B cell (primary cell): ENCODE results near the gene KCNAB3. TPM values are rescaled to one million over a fixed set of nuclear protein-coding genes. Genes with fewer than 3 reads are reported as not detected.

Experiments used
- ATAC-seq: fragments of 200-7000 bp; cut with Tn5 transposase; one replicate; pipeline ENCODE4 v1.10.0; 2021; ENCODE audit warnings: low read depth, mild to moderate bottlenecking, moderate number of reproducible peaks, moderate library complexity
- CTCF ChIA-PET: fragments of 350-600 bp; sonication (Branson Sonifier 250); formaldehyde crosslinking; loops from one replicate; lab custom pipeline; 2021; ENCODE audit warnings: antibody characterized with exemption, inconsistent platforms; lab: Charles Lee
- POLR2A ChIA-PET: fragments of 350-600 bp; sonication (Branson Sonifier 250); formaldehyde crosslinking; loops from one replicate; lab custom pipeline; 2021; ENCODE audit warnings: antibody characterized with exemption; lab: Charles Lee
- DNase-seq: peaks from one replicate; pipeline ENCODE4 v3.0.0; 2013
- H2AFZ ChIP-seq: 2 replicates; pipeline ENCODE4 v1.6.1; 2012; ENCODE audit warnings: mild to moderate bottlenecking, low read depth, low read length; ENCODE audit not compliant: insufficient read depth, poor library complexity, severe bottlenecking
- H3K27ac ChIP-seq, 2 donors: 1 replicate in 1 of 2; 2 replicates in 1 of 2; pipeline ENCODE4 v1.5.1; 2012 to 2013; ENCODE audit warnings: low read length in 2 of 2, mild to moderate bottlenecking in 2 of 2, moderate library complexity in 1 of 2
- H3K27me3 ChIP-seq, 4 experiments: fragments of 200-600 bp in 1 of 4; sonication (generic) in 1 of 4; replicated peaks in 1 of 4; 1 replicate in 2 of 4; 2 replicates in 2 of 4; pipeline versions ENCODE4 v1.6.1 to v1.7.0; 2013 to 2016; ENCODE audit warnings: low read length in 3 of 4, mild to moderate bottlenecking in 2 of 4, mixed read lengths in 1 of 4, moderate library complexity in 1 of 4; ENCODE audit not compliant: insufficient read depth in 4 of 4, control insufficient read depth in 3 of 4; ENCODE audit errors: control extremely low read depth in 1 of 4
- H3K36me3 ChIP-seq, 2 experiments: replicated peaks in 1 of 2; 1 replicate in 1 of 2; 2 replicates in 1 of 2; pipeline versions ENCODE4 v1.6.1 to v1.7.1; 2013; ENCODE audit warnings: low read length in 1 of 2; ENCODE audit not compliant: insufficient read depth in 2 of 2, control insufficient read depth in 1 of 2; ENCODE audit errors: control extremely low read depth in 1 of 2, extremely low read depth in 1 of 2
- H3K4me1 ChIP-seq, 2 donors: fragments of 200-600 bp in 1 of 2; sonication (generic) in 1 of 2; 1 replicate in 1 of 2; 2 replicates in 1 of 2; pipeline versions ENCODE4 v1.5.1 to v1.6.1; 2013 to 2017; ENCODE audit warnings: low read length in 2 of 2; ENCODE audit not compliant: control insufficient read depth in 2 of 2, insufficient read depth in 2 of 2
- H3K4me2 ChIP-seq: replicated peaks from 2 replicates; pipeline ENCODE3; 2012; ENCODE audit warnings: mild to moderate bottlenecking, low read depth, low read length; ENCODE audit not compliant: poor library complexity, severe bottlenecking
- H3K4me3 ChIP-seq, 5 experiments: fragments of 200-600 bp in 1 of 5; sonication (generic) in 1 of 5; 1 replicate in 3 of 5; 2 replicates in 2 of 5; pipeline versions ENCODE4 v1.5.1 to v1.7.0; 2011 to 2016; ENCODE audit warnings: low read length in 4 of 5, mild to moderate bottlenecking in 4 of 5, low read depth in 2 of 5, control low read depth in 1 of 5, moderate library complexity in 1 of 5; ENCODE audit not compliant: insufficient read depth in 1 of 5; ENCODE audit errors: control extremely low read depth in 1 of 5, extremely low read depth in 1 of 5
- H3K79me2 ChIP-seq: fragments of 200-600 bp; sonication (generic); one replicate; pipeline ENCODE4 v1.6.0; 2016; ENCODE audit warnings: low read length; ENCODE audit not compliant: control insufficient read depth, insufficient read depth
- H3K9ac ChIP-seq: fragments of 200-600 bp; sonication (generic); 2 replicates; pipeline ENCODE4 v1.6.1; 2017; ENCODE audit warnings: mild to moderate bottlenecking, low read length, moderate library complexity
- H3K9me3 ChIP-seq, 3 donors: one replicate each; pipeline versions ENCODE4 v1.6.1 to v1.7.1; 2013; ENCODE audit warnings: low read length in 2 of 3; ENCODE audit not compliant: control insufficient read depth in 2 of 3, insufficient read depth in 1 of 3; ENCODE audit errors: control extremely low read depth in 1 of 3
- H4K20me1 ChIP-seq: 2 replicates; pipeline ENCODE4 v1.6.0; 2012; ENCODE audit warnings: mild to moderate bottlenecking, low read length; ENCODE audit not compliant: insufficient read depth, control insufficient read depth, poor library complexity, severe bottlenecking
- H3K27ac Mint-ChIP-seq: one replicate; pipeline ENCODE4 v1.8.0; 2021; ENCODE audit warnings: mixed read lengths
- H3K27me3 Mint-ChIP-seq: one replicate; pipeline ENCODE4 v1.8.0; 2021; ENCODE audit warnings: mixed read lengths
- H3K4me1 Mint-ChIP-seq: one replicate; pipeline ENCODE4 v1.8.0; 2021; ENCODE audit warnings: mixed read lengths
- H3K4me3 Mint-ChIP-seq: one replicate; pipeline ENCODE4 v1.8.0; 2021; ENCODE audit warnings: mixed read lengths
- H3K9me3 Mint-ChIP-seq: one replicate; pipeline ENCODE4 v1.8.0; 2022; ENCODE audit warnings: mixed read lengths; ENCODE audit not compliant: insufficient read depth
- CTCF ChIP-seq: fragments of 200-600 bp; IDR thresholded peaks from one replicate; pipeline ENCODE4 v1.8.0; 2022; ENCODE audit warnings: antibody characterized with exemption, mild to moderate bottlenecking
- EZH2 ChIP-seq: IDR thresholded peaks from 2 replicates; pipeline ENCODE4 v1.6.1; 2012; ENCODE audit warnings: borderline replicate concordance, low read depth, mild to moderate bottlenecking, moderate library complexity, low read length; ENCODE audit not compliant: insufficient read depth, poor library complexity, severe bottlenecking
- WGBS: methylation state at CpG from one replicate; pipeline ENCODE4 v1.1.5; 2013; ENCODE audit warnings: missing lambda C conversion rate; ENCODE audit not compliant: insufficient coverage; 5-methylcytosine and 5-hydroxymethylcytosine counted together
- intact Hi-C: fragments of 100-400 bp; cut with micrococcal nuclease; formaldehyde crosslinking; loops from one replicate; pipeline ENCODE4 v1.10.0; 2022
- polyA plus RNA-seq: library from polyadenylated mRNA; depleted of rRNA; stranded (reverse); fragments of >200 nt; gene quantifications from 2 replicates; pipeline ENCODE4 v1.2.3, GENCODE V29; 2012
- total RNA-seq, 2 donors: library from RNA; stranded (reverse); fragments of 120-200 nt in 1 of 2; gene quantifications; 1 replicate in 1 of 2; 2 replicates in 1 of 2; pipeline versions ENCODE4 v1.2.3 to v1.2.4, GENCODE V29; 2013 to 2022

Gene KCNAB3
- total and polyA plus RNA-seq, 2 donors (not counting 1 experiment from before 2014, with no cell fraction given), result 11.4 to 16.3 TPM

- ChIA-PET POLR2A (interaction anchor here (0.8 to 1.4 kb wide), 2 partner anchors 29 kb away, joined by 4 to 8 read pairs; partner anchors contain the start of genes NAA38 and RNF227), CTCF (interaction anchor here (0.8 to 1.4 kb wide), 6 partner anchors 18 to 171 kb away, joined by 3 to 5 read pairs (median 3); partner anchors contain the start of gene RNF227)
- intact Hi-C loops, result loop anchor here (1.0 to 10.0 kb wide), 4 partner anchors 29 to 142 kb away; partner anchors contain the start of gene CNTROB
- peaks cover 3% of the 10 kb centered on the region for H3K4me1 Mint-ChIP-seq
- Histone ChIP-seq H3K4me2 (peak overlapping the region; percentile 86), H3K27ac (peak overlapping the region; percentile 46 to 68), H3K9me3 (no peaks in the 10 kb centered on the region), H3K4me1 (peaks cover 25 to 42% of the 10 kb centered on the region in 2 donors), H4K20me1 (no peaks in the 10 kb centered on the region), H3K4me3 (peak overlapping the region; percentile 65 to 95 (median 79)), H3K27me3 (no peaks in the 10 kb centered on the region), H3K9ac (peak overlapping the region; percentile 68), H3K36me3 (peaks cover 0 to 8% of the 10 kb centered on the region in 2 experiments), H2AFZ (peak overlapping the region; percentile 69), H3K79me2 (peaks cover 14% of the 10 kb centered on the region)
- H3K9me3 Mint-ChIP-seq, result no peaks in the 10 kb centered on the region
- WGBS, result under 1% methylated on average over 20 of the region's 30 CpGs
- H3K27me3 Mint-ChIP-seq, result no peaks in the 10 kb centered on the region
- H3K4me3 Mint-ChIP-seq, result no peak overlapping the region
- peak; percentile 55 for DNase-seq
- peak; percentile 3 for ATAC-seq
- TF ChIP-seq EZH2 (no peak), CTCF (no peak)
- H3K27ac Mint-ChIP-seq, result no peak overlapping the region
These were observed 43.2 kb downstream of the KCNAB3 start for GRCh38 chr17:7886227-7887037.
